MCF 10A (cell line): Measurements from ENCODE around the gene PTPRE. TPM values are rescaled to one million over a fixed set of nuclear protein-coding genes. Genes with fewer than 3 reads are reported as not detected.

Experiments
- BruUV-seq: library from RNA; stranded (reverse); fragments of 400-500 nt; replicated peaks from 2 replicates; lab custom pipeline; 2021; lab: Mats Ljungman, UMichigan
- CTCF ChIA-PET: fragments of 300-600 bp; sonication (Branson Sonifier 250); formaldehyde crosslinking; extraction: SDS; loops from one replicate; lab custom pipeline; 2021; ENCODE audit warnings: antibody characterized with exemption, inconsistent platforms; lab: Yijun Ruan, JAX
- POLR2A ChIA-PET: fragments of 300-600, 350-650 bp; sonication (Branson Sonifier 250); formaldehyde crosslinking; extraction: SDS; loops from one replicate; lab custom pipeline; 2020; ENCODE audit warnings: antibody characterized with exemption, inconsistent platforms; lab: Yijun Ruan, JAX
- DNase-seq: peaks from one replicate; pipeline ENCODE4 v3.0.0-alpha.2; 2018; ENCODE audit not compliant: unreplicated experiment
- H3K27ac Mint-ChIP-seq: one replicate; pipeline ENCODE4 v1.8.0; 2022; ENCODE audit warnings: mild to moderate bottlenecking, low read depth, mixed read lengths; ENCODE audit not compliant: unreplicated experiment
- H3K27me3 Mint-ChIP-seq: one replicate; pipeline ENCODE4 v1.8.0; 2022; ENCODE audit warnings: mixed read lengths; ENCODE audit not compliant: insufficient read depth, unreplicated experiment
- H3K36me3 Mint-ChIP-seq: one replicate; pipeline ENCODE4 v1.8.0; 2022; ENCODE audit warnings: mild to moderate bottlenecking, moderate library complexity, mixed read lengths; ENCODE audit not compliant: insufficient read depth, unreplicated experiment
- H3K4me1 Mint-ChIP-seq: one replicate; pipeline ENCODE4 v1.8.0; 2022; ENCODE audit warnings: mixed read lengths; ENCODE audit not compliant: insufficient read depth, unreplicated experiment
- H3K4me3 Mint-ChIP-seq: one replicate; pipeline ENCODE4 v1.8.0; 2022; ENCODE audit warnings: mild to moderate bottlenecking, moderate library complexity, mixed read lengths; ENCODE audit not compliant: unreplicated experiment
- H3K9me3 Mint-ChIP-seq: one replicate; pipeline ENCODE4 v1.8.0; 2022; ENCODE audit warnings: mixed read lengths; ENCODE audit not compliant: unreplicated experiment
- CTCF ChIP-seq: fragments of 200-600 bp; IDR thresholded peaks from one replicate; pipeline ENCODE4 v1.8.0; 2022; ENCODE audit warnings: antibody characterized with exemption, mild to moderate bottlenecking; ENCODE audit not compliant: unreplicated experiment
- intact Hi-C: fragments of 100-400 bp; cut with micrococcal nuclease; formaldehyde crosslinking; loops from 2 replicates; pipeline ENCODE4 v1.14.1; 2022
- total RNA-seq: library from RNA; stranded (reverse); gene quantifications from 2 replicates; pipeline ENCODE4 v1.2.3, GENCODE V29; 2022

Gene PTPRE
- total RNA-seq, 1 experiment from 2014 or later, result 34.6 TPM

DNA sequence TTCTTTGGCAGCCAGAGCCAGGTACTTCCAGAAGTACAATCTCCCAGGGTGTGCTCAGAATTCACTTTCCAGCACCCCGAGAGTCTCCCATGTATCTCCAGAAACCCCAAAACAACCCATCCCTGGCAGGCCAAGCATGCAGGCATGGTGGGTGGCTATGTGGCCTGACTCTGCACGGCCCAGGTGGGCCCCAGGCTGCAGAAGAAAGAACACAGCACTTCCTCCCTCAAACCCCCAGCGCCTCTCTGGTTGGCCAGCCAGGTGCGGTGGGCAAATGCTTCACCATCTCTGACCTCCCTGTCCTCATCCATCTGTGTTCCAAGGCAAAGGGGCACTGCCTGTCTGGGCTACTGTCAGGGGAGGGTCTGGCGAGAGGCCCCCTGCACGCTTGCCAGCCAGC lies 119.0 kb downstream of the PTPRE start:
- no TSS peak for BruUV-seq
- H3K27ac Mint-ChIP-seq, result no peak overlapping the region
- POLR2A ChIA-PET, result no interaction called here
- intact Hi-C loops, result no loop called here
- H3K4me1 Mint-ChIP-seq, result no peaks in the 10 kb centered on the region
- H3K27me3 Mint-ChIP-seq, result no peaks in the 10 kb centered on the region
- no peak overlapping the region for H3K4me3 Mint-ChIP-seq
- TF ChIP-seq CTCF, result no peak
- CTCF ChIA-PET, result interaction anchor here (0.6 to 4.9 kb wide), 3 partner anchors 9 to 524 kb away, joined by 3 to 49 read pairs (median 18); no protein-coding TSS in a partner anchor
- no peak for DNase-seq
- H3K9me3 Mint-ChIP-seq, result no peaks in the 10 kb centered on the region
- H3K36me3 Mint-ChIP-seq, result no peaks in the 10 kb centered on the region

DNA sequence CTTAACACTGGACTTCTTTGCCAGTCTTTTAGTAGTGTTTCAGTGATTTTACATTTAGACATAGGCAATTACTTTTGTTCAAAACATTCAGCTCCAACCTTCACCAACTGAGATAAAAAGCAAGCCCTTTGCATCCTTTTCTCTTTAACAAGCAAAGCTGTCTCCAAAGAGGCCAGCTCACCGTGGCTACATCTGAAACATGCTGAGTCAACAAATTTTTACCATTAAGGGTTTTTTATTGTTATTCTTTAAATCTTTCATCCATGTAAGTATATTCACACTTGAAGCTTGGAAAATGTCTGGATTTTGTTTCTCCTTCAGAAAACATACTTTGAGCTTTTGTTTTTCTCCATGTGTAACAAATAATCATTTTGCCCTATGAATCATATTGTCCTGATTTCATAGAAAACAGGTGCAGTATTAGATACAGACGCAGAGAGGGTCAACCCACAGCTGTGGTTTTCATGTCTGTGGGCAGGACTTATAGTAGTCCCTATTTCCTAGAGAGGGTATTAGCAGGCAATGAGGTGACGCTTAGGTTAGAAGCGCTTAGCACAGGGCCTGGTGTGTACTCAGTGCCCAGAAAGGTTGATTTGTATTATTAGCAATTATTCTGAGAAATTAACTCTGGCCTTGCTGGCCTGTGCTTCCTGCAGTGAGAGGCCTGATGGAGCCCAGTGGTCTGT lies 119.9 kb downstream of the PTPRE start:
- peak overlapping the region; percentile 39 for H3K27ac Mint-ChIP-seq
- H3K4me1 Mint-ChIP-seq, result no peaks in the 10 kb centered on the region
- no peaks in the 10 kb centered on the region for H3K27me3 Mint-ChIP-seq
- no peak overlapping the region for H3K4me3 Mint-ChIP-seq
- DNase-seq, result no peak
- no peaks in the 10 kb centered on the region for H3K9me3 Mint-ChIP-seq
- no peaks in the 10 kb centered on the region for H3K36me3 Mint-ChIP-seq
- ChIA-PET CTCF (interaction anchor here (0.6 to 4.9 kb wide), 5 partner anchors 8 to 122 kb away, joined by 3 to 49 read pairs (median 3); no protein-coding TSS in a partner anchor), POLR2A (interaction anchor here (0.5 to 0.7 kb wide), 2 partner anchors 42 to 1982 kb away, joined by 3 read pairs; no protein-coding TSS in a partner anchor)
- BruUV-seq, result no TSS peak
- no peak for TF ChIP-seq CTCF
- intact Hi-C loops, result no loop called here

DNA sequence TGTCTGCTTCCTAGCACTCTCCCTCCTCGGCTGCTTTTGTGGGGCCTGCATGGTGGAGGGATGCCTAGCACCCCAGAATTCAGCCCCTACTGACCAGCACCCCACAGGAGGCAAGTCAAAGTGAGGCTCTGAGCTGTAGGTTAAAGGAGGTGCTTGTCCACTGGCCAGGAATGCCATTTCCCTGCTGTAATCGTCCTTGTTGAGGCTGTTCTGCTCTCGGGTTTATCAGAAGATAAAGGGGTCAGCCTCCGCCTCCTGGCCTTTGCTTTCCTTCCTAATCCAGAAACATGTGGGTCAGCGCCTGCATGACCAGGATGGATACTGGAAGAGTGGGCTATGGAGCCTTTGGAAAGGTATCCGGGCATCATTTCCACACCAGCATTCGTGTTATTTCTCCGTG lies 120.4 kb downstream of the PTPRE start:
- no peaks in the 10 kb centered on the region for H3K4me1 Mint-ChIP-seq
- no peak for DNase-seq
- intact Hi-C loops, result no loop called here
- ChIA-PET CTCF (interaction anchor here (0.6 to 4.9 kb wide), 5 partner anchors 8 to 121 kb away, joined by 3 to 49 read pairs (median 3); no protein-coding TSS in a partner anchor), POLR2A (interaction anchor here (0.5 kb wide), 1 partner anchor 1981 kb away, joined by 3 read pairs; no protein-coding TSS in a partner anchor)
- no peak overlapping the region for H3K4me3 Mint-ChIP-seq
- no peaks in the 10 kb centered on the region for H3K27me3 Mint-ChIP-seq
- no peak overlapping the region for H3K27ac Mint-ChIP-seq
- no peaks in the 10 kb centered on the region for H3K36me3 Mint-ChIP-seq
- no peak for TF ChIP-seq CTCF
- BruUV-seq, result no TSS peak
- H3K9me3 Mint-ChIP-seq, result no peaks in the 10 kb centered on the region

DNA sequence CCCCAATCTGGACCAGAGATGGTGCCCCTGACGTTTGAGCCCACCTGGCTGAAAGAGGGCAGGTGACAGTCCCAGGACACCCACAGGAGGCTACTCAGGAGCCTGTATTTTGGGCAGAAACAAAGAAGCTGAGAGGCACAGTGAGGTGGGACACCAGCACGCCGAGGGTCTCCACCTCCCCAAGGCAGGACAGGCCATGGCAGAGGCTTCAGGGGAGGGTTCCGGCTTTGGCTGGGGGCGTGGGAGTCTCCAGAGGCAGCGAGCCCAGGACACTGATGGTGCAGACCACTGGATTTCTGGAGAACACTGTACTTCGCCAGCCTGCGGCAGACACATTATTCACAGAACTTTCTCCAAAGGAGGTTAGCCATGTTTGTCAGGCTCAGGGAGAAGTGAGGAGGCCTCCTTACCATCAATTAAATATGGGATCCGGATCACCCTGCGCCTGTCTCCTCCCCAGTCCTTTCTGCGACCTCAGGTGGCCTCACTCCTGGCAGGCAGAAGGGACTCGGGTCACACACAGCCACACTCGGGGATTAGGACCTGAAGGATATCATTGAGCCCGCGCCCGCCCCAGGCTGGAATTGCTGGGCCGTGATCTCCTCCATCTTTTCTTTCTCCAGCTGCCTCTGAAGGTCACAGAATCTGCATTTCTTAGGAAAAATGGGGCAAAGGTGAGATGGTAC lies 121.1 kb downstream of the PTPRE start:
- intact Hi-C loops, result no loop called here
- no TSS peak for BruUV-seq
- no peaks in the 10 kb centered on the region for H3K27me3 Mint-ChIP-seq
- no peak overlapping the region for H3K27ac Mint-ChIP-seq
- no peaks in the 10 kb centered on the region for H3K9me3 Mint-ChIP-seq
- no peak overlapping the region for H3K4me3 Mint-ChIP-seq
- H3K36me3 Mint-ChIP-seq, result no peaks in the 10 kb centered on the region
- ChIA-PET POLR2A (no interaction called here), CTCF (interaction anchor here (0.5 to 4.9 kb wide), 3 partner anchors 7 to 182 kb away, joined by 4 to 49 read pairs (median 5); no protein-coding TSS in a partner anchor)
- no peak for DNase-seq
- no peak for TF ChIP-seq CTCF
- H3K4me1 Mint-ChIP-seq, result no peaks in the 10 kb centered on the region
